Activated effector memory CD4-positive, alpha-beta T cell treated with anti-CD3 and anti-CD28 coated beads, Interleukin-2, amount 50 U/mL, for 16 hours (primary cell): Measurements from ENCODE around the gene LMF1.

Experiments used
- DNase-seq: peaks from one replicate; pipeline ENCODE4 v3.0.0-alpha.2; 2020

LMF1 gene

GRCh38 chr16:877242-878071, 93.3 kb downstream of the LMF1 start:
- DNase-seq: no peak

DNA sequence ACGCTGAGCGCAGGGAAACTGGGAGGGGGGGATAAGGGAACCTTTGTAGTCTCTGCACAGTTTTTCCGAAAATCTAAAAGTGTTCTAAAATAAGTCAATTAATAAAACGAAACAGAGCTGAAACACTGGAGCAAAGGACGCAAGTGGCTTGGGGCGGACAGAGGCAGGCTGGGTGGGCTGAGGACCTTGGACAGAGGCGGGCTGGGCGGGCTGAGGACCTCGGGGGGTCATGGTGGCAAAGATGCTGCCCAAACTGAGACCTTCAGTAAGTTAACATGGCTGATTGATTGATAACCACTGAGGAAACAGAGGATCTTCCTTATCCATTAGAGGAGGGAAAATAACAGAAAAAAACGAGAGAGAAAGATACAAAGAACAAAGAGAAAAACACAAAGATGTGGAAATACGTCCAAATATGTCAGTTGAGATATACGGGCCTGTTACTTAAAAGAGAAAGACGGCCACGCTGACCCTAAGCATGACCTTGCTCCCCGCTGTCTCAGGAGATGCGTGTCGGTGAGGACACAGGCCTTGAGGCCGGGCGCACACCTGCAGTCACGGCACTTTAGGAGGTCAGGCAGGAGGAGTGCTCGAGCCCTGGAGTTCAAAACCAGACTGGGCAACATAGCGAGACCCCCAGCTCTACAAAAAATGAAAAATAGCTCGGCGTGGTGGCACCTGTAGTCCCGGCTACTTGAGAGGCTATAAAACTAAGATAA, 94.1 kb downstream of the LMF1 start:
- no peak for DNase-seq

DNA sequence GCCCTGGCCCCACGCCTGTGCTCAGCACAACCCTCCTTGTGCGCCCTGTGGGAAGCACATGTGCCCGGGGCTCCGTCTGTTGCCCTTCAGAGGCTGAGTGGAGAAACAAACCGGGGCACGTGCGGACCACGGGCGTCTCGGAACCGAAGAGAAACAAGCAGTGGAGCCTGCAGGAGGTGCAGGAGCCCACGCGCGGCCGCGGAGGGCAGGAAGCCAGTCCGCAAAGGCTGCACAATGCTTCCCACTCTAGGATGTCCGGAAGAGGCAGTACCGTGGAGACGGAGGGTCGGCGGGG, 94.8 kb downstream of the LMF1 start:
- DNase-seq: no peak

DNA sequence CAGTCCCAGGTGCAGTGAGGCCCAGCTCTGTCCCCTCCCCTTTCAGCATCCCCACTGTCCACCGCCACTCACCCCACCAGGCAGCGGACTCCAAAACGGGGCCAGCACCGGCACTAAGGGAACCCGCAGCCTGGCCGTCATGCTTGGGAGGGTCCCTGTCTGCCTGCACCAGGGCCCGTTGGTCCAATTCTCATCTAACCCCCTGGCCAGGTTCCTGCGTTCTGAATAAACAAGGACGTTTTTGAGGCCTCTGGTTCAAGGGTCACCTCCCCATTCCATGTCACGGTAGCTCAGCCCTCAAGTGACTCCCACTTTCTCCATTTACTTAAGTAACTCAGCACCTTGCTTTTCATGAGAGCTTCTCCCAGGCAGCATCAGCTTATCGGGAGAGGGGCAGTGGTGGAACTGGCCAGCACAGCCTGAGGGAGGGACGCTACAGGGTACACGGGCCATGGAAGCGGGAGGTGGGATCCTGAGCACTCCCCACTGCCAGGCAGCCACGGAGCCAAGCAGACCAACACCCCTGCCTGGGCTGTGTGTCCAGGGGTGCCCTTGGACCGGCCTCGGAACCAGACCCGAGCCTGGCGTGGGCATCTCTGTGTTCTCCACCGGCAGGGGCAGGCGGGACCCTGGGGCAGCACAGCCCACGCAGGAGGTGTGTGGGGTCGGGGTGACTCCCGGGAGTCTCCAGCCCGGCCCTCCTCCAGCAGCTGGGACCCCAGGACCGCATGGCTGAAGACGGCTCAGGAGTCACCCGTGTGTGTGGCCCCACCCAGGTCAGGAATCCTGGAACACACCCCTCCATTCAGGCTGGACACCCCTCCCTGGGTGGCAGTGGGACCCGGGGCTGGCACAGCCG, 95.4 kb downstream of the LMF1 start:
- no peak for DNase-seq

DNA sequence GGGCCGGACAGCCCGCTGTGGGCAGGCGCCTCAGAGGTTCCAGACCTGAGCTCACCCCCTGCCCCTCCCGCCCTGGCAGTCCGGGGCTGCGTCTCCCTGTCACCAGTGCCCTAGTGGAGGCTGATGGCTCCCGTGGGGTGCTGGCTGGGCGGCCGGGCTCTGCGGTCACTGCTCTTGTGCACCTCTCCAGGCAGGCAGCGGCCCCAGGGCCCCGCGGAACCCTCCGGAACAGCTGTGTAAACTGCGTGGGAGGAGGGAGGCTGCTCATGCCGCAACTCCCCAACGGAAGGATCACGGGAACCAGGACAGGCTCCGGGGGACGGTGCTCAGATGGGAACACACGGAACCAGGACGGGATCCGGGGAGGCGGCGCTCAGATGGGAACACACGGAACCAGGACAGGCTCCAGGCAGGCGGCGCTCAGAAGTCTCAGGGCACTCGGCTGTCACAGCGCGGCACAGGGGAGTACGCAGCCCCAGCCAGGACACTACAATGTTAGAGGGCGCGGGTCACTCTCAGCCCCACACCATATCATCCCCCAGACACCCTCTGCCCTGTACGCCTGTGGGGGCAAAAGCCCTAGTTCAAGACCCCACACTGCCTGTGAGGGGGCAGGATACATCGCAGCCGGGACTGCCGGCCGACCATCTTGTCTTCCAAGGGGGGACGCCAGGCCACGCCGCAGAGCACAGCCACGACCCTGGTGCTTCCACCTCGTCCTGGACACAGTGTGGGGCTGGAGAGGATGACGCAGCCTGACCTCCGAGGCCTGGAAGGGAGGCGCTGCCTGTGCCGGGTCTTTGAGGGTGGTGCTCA, 96.2 kb downstream of the LMF1 start:
- no peak for DNase-seq

DNA sequence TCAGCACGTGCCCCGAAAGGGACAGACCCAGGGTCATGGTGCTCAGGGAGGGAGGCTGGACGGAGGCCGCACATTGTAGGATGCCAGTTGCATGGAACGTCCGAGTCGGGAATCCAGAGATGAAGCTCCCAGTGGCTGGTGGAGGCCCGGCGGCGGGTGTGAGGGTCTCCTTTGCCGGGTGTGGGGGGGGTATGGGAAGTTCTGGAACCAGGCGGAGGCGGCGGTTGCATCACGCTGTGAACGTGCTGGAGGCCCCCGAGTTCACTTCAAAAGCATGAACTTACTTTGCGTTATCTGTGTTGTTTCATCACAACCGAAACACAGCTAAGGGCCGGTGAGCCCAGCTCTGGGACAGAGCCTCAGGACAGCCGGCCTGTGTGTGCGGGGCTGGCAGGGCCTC, 96.9 kb downstream of the LMF1 start:
- DNase-seq: no peak

GRCh38 chr16:873243-873661, 97.5 kb downstream of the LMF1 start:
- DNase-seq: no peak

GRCh38 chr16:872436-873242, 98.1 kb downstream of the LMF1 start:
- no peak for DNase-seq

DNA sequence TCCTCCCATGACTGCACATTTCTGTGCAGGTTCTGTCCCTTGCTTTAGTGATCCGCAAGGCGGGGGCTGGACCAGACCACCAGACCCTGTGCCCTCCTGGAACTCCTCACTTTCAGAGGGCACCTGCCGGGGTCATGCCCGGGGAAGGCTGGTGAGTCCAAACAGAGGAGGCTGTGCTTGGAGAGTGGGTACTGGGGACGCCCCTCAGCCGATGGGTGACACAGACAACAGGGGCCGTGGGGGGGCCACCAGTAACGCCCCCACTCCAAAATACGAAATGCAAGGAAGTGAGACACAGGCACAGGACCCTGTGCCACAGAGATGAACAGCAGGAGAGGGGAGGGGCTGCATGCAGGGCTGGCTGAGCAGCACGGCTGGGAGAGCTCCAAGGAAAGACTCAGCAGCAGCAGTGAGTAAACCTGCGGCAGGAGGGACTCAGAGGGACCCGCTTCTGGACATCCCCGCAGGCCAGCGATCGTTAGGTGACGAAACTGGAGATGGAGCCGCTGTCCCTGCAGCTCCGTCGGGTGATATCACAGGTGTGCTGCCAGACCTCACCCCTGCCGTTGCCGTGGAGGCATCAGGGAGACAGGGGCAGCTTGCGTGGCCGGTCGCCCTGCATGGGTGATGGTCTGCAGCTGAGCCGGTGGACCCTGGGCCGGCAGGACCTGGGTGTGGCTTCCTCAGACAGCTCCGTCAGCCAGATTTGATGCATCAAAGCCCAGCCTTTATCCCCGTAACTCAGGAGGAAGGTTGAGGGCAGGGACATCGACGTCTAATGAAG, 99.0 kb downstream of the LMF1 start:
- no peak for DNase-seq

DNA sequence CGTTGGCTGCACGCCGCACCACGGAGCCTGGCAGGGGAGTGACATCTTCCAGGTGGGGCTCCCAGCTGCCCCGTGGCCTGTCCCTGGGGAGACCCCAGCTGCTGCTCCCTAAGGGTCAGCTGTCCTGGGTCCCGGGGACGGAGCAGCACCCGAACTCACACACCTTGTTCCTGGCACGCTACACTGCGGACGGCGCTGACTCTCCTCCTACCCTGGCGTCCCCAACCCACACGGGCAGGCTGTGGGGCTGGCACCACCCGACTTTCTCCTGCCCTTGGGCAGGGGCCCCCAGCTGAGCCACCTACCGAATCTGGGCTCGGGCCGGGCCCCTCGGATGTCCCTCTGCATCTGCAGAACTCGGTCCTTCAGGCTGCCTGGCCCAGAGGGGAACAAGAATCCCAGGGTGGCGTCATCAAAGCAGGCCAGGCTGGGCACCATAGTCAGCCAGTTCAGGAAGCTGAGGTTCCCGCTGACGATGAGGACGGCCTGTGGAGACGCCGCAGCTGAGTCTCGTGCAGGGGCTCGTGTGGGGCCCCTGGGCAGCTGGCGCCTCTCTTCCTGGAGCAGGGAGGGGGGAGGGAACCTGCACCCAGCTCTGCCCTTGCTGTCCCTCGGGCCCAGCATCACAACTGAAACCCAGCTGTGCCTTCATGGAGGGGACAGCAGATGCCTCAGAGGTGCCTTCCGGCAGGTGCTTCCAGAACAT, 99.8 kb downstream of the LMF1 start:
- no peak for DNase-seq

GRCh38 chr16:869823-870641, 100.8 kb downstream of the LMF1 start:
- no peak for DNase-seq

DNA sequence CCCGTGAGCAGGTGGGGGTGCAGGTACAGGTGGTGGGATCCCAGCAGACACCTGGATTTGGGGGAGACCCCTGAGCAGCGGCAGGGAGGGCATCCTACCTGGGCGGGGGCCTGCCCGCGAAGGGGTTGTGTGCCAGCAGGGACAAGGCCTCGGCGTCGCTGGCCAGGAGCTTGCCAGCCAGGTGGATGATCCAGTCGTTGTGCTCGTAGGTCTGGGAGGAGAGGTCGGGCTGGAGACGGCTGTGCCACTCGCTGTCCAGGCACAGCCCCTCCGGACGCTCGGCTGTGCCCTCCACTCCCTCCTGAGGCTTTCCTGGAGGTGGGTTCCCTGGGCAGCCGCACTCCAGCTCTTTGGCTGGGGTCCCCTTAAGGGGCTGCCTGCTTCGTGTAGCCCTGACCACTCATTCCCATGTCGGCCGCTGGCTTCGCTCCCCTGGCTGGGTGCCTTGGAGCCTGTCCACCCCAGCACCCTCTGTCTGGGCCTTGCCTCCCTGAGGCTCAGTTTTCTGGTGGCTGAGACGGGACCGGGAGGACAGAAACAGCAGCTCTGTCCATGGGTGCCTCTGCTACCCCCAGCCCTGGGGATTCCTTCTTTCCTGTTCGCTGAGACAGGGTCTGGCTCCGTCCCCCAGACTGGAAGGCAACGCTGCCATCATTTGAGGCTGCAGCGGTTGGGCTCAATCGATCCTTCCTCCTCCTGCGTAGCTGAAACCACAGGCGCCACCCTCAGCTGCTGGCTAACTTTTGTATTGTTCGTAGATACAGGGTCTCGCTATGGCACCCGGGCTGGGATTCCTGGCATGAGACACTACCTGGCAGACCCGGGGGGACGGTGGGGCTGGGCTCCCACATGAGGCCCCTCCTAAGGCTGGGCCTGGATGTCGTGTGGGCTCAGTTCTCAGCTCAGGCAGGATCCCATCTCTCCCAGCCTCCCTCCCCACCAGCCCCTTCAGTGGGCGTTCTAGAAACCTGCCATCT, 101.7 kb downstream of the LMF1 start:
- no peak for DNase-seq

DNA sequence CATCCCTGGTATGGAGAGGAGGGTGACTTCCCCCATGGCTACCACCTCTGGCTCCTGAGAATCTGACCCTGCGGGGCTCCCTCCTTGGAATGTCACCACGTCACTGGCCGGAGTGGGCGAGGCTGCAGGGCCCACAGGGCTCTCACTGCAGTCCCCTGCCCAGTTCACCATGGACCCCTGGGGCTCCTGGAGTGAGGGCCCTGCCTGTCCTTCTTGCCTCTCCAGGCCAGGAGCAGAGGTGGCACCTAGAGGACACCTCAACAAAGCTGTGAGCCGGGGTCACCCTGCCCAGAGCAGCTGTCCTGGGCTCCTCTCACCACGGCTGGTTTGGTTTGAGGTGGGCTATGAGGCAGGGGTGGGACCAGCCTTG, 102.4 kb downstream of the LMF1 start:
- no peak for DNase-seq

DNA sequence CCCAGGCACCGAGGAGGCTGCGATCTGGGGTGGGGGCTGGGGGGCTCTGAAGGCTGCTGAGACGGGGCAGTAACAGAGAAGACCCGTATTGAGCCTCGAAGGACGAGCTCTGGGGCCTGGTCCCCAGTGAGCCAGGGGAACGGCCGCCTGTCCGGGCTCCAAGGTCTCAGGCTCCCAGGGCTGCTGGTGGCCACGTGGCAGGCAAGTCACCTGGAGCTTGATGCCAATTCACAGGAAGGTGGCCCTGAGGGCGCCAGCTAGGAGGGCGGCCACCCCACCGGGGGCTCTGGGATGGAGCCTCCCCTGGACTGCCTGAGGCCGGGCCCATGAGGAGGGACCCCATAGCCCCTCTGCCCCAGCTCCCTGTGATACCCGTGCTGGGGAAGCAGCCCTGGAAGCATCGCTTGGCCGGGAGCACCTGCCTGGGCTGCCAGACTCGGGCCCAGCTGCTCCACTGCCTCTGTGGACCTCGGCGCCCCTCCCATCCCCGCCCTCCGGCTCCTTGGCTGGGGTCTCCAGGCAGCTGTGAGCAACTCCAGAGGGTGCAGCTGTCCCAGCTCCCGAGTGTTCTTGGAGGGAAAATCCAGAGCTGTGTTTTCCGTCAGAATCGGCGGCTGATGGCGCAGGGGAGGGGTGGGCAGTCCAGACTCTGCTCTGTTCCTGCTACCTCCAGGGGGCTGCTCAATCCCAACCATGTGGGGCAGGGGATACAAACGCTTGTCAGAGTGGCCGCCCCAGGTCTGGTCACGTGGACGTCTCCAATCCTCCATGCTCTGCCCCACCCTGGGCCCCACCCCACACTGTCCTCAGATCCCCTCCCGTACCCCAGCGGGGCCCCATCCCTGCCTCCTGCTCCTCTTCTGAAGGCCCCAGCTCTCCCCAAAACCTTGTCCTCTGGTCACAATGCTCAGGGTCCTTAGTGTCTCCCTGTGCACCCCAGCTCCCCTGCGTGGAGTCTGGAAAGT, 103.1 kb downstream of the LMF1 start:
- no peak for DNase-seq

GRCh38 chr16:866252-866896, 104.4 kb downstream of the LMF1 start:
- no peak for DNase-seq

DNA sequence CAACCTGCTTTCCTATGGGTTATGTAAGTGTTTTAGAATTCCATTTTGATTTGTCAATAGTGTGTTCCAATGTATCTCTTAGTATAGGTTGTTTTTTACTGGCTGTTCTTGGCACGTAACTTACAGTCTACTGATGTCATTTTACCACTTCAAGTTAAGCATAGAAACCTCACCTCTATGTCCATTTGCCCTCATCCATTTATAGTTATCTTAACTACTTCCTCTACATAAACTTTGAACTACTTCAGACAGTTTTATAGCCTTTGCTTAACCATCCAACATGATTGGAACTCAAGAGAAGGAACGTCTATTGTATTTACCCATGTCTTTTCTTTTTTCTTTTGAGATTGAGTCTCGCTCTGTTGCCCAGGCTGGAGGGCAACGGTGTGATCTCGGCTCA, 105.8 kb downstream of the LMF1 start:
- DNase-seq: no peak

DNA sequence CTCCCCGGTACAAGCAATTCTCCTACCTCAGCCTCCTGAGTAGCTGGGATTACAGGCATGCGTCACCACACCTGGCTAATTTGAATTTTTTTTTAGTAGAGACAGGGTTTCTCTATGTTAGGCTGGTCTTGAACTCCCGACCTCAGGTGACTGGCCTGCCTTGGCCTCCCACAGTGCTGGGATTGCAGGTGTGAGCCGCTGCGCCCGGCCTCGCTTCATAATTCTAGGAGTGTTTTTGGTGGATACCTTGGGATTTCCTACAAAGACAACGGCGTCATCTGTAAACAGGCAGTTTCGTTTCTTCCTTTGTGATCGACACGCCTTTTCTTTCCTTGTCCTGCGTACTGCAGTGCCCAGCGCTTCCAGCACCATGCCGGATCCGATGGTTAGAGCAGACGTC, 109.3 kb downstream of the LMF1 start:
- no peak for DNase-seq
